HepG2 (cell line): ENCODE results near the gene EARS2.

Experiments used
- CTCF ChIP-seq: sonication (generic); formaldehyde crosslinking; IDR thresholded peaks from 2 replicates; pipeline ENCODE4 v1.5.0; 2020; ENCODE audit warnings: mild to moderate bottlenecking, missing genetic modification reagents, moderate library complexity
- EZH2 ChIP-seq: conservative IDR thresholded peaks from 2 replicates; pipeline ENCODE4 v1.6.1; 2012; ENCODE audit warnings: mild to moderate bottlenecking, low read depth, low read length, moderate library complexity
- JARID2 ChIP-seq: sonication (generic); formaldehyde crosslinking; IDR thresholded peaks from 2 replicates; pipeline ENCODE4 v1.8.1; 2023; ENCODE audit warnings: missing genetic modification reagents, inconsistent platforms; ENCODE audit not compliant: insufficient replicate concordance
- SMARCE1 ChIP-seq: fragments of 450-650 bp; IDR thresholded peaks from 2 replicates; pipeline ENCODE4 v1.6.1; 2017; ENCODE audit warnings: borderline replicate concordance
- ZNF234 ChIP-seq: sonication (generic); formaldehyde crosslinking; conservative IDR thresholded peaks from 2 replicates; pipeline ENCODE4 v1.5.1; 2020; ENCODE audit warnings: mild to moderate bottlenecking, missing genetic modification reagents
- ZNF317 ChIP-seq: sonication (generic); formaldehyde crosslinking; IDR thresholded peaks from 2 replicates; pipeline ENCODE4 v1.5.0; 2020; ENCODE audit warnings: mild to moderate bottlenecking, missing genetic modification reagents
- ZNF44 ChIP-seq: sonication (generic); formaldehyde crosslinking; IDR thresholded peaks from 2 replicates; pipeline ENCODE4 v1.5.1; 2020; ENCODE audit warnings: mild to moderate bottlenecking, missing genetic modification reagents

GRCh38 chr16:23518435-23518891 is 38.7 kb downstream of the EARS2 start:
- TF ChIP-seq ZNF44 (CRISPR knock-in tag) (no peak), EZH2 (no peak), JARID2 (no peak), SMARCE1 (no peak), ZNF234 (CRISPR knock-in tag) (no peak), ZNF317 (no peak), CTCF (CRISPR knock-in tag) (no peak)
